ENCODE measurements around the gene TMEM134.
"Not testable (repeated sequence)": the region's sequence is repeated elsewhere in the genome, so short reads cannot be mapped to it uniquely, and the experiment has no call there.

TMEM134 gene

DNA sequence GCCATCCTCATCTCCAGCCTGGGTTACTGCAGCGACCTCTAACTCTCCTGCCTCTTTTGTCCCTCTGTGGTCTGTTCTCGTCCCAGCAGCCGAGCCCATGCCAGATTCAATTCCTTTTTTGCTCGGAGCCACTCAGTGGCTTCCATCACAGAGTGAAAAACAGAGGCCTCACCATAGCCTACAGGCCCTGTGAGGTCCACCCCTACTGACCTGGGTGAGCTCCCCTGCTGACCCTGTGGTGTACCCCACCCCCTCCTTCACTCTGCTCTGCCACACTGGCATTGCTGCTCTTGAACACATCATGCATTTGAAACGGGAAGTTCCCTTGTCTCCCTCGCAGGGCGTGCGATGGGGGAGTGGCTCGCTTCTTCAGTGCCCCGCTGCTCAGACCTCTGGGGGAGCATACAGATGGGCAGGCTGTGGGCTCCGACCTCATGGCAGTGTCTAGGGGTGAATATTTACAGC lies 15.8 kb upstream of the TMEM134 start:
- peak; percentile 59 for DNase-seq

DNA sequence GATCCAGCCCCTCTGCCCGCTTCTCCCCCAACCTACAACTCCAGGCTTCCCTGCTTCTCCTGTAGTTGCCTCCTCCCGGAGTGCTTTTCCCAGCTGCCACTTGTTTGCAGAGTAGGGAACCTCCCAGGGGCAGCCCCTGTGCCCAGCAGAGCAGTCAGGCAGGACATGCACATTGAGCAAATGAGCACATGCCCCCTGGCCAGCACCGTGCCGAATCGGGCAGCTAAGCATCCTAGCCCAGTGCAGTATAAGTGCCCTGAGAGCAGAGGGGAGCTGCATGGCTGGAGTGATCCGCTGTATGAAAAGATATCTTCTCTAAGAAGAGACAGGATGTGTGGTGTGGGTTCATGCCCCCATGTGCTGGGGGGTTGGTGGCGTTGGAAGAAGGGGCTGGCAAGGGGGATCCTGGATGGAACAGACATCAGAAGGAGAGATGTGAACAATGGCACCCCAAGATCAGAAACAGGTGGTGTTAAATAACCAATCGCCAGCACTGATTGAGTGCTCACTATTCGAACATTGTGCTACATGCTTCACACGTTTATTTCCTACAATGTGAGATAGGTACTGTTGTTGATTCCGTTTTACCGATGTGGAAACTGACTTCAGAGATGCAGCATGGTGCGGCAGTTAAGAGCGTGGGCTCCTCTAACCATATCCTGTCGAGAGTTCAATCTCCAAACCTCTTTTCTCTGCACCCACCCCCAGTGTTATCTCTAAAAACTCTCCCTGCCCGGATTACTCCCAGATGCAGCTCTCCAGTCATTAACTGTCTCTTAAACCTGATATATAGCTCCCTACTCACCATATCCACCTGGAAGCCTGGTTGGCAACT lies 15.0 kb upstream of the TMEM134 start:
- DNase-seq: no peak

- DNase-seq: peak; percentile 99
These were observed 14.1 kb upstream of the TMEM134 start, which contains the start of gene AIP for GRCh38 chr11:67482827-67483798. Gene AIP, plus strand, starts transcription at chr11:67483026. Its CDS starts 133 bp downstream, at chr11:67483159.

- DNase-seq: peak; percentile 80
These were observed 13.3 kb upstream of the TMEM134 start for GRCh38 chr11:67482275-67482826.

DNA sequence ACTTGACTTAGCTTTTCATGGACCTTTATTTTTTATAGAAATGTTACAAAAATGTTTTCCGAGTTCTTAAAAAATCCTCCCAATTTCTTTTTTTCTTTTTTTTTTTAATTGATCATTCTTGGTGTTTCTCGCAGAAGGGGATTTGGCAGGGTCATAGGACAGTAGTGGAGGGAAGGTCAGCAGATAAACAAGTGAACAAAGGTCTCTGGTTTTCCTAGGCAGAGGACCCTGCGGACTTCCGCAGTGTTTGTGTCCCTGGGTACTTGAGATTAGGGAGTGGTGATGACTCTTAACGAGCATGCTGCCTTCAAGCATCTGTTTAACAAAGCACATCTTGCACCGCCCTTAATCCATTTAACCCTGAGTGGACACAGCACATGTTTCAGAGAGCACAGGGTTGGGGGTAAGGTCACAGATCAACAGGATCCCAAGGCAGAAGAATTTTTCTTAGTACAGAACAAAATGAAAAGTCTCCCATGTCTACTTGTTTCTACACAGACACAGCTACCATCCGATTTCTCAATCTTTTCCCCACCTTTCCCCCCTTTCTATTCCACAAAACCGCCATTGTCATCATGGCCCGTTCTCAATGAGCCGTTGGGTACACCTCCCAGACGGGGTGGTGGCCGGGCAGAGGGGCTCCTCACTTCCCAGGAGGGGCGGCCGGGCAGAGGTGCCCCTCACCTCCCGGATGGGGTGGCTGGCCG lies 8.4 kb upstream of the TMEM134 start:
- DNase-seq: not testable (repeated sequence)

- not testable (repeated sequence) for DNase-seq
These were observed 7.6 kb upstream of the TMEM134 start for GRCh38 chr11:67476692-67477091.

DNA sequence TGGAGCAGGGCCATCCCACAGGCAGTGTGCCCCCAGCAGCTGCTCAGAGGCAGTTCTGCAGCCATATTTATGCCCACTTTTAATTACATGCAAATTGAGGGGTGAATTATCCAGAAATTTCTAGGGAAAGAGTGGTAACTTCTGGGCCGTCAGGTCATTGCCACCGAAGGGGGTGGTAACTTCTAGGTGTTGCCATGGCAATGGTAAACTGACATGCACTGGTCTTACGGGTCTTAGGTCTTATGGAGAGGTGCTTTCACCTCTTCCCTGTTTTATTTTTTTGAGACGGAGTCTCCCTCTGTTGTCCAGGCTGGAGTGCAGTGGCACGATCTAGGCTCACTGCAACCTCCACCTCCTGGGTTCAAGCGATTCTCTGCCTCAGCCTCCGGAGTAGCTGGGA lies 3.8 kb upstream of the TMEM134 start:
- DNase-seq: no peak

DNA sequence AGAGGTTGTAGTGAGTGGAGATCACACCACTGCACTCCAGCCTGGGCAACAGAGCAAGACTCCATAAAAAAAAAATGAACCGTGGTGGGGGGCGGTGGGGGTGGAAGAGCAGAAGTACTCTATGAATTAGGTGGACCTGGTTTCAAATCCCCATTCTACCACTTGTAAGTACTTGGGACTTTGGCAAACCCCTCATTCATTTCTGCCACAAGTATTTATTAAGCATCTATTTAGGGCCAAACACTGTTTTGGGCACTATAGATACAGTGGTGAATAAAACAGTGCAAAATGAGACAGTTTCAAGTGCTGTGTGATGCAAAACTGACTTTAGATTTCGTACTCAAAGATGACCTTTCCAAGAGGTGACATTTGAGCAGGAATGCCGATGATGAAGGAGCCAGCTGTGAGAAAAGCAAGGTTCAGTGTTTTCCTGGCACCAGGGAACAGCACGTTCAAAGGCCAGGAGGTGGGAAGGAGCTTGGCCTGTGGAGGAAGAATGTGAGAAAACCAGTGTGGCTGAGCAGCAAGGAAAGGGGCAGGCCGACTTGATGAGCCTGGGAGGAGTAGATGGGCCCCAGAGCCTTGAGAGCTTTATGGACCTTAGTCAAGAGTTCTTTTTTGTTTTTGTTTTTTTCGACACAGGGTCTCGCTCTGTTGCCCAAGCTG lies 1.4 kb upstream of the TMEM134 start:
- DNase-seq: no peak

- no peak for DNase-seq
These were observed 409 bp upstream of the TMEM134 start for GRCh38 chr11:67469508-67469811.

DNA sequence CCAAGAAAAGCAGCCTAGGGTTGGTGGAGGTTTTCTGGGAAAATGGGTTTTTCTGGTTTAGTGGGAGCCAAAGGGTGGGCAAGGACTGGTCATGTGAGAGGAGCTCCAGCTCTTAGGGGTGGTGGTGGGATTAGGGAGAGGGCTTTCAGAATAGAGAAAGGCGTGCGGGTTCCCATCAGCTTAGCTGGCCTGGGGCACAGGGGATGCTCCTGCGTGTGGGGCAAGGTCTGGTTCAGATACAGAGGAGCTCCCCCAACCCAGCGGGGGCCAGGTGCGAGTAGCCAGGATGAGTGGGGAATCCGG lies 644 bp downstream of the TMEM134 start:
- no peak for DNase-seq

DNA sequence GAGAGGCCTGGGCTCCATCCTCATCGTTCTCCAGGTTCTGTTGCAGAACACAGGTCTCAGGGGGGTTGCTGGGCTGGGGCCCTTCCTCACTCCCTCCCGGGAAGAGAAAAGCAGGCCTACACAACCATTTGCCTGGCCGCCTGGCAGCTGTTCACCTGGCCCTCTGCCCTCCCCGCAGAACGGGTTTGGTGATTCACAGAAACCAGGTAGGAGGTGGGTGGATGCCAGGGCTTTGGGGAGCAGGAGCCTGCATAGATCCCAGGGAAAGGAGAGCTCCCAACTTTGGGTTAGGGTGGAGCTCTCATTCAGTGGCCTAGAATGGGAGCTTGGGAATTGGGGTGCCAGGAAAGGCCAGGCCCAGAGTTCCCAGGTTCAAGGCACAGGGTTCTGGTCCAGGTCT lies 995 bp downstream of the TMEM134 start:
- no peak for DNase-seq

DNA sequence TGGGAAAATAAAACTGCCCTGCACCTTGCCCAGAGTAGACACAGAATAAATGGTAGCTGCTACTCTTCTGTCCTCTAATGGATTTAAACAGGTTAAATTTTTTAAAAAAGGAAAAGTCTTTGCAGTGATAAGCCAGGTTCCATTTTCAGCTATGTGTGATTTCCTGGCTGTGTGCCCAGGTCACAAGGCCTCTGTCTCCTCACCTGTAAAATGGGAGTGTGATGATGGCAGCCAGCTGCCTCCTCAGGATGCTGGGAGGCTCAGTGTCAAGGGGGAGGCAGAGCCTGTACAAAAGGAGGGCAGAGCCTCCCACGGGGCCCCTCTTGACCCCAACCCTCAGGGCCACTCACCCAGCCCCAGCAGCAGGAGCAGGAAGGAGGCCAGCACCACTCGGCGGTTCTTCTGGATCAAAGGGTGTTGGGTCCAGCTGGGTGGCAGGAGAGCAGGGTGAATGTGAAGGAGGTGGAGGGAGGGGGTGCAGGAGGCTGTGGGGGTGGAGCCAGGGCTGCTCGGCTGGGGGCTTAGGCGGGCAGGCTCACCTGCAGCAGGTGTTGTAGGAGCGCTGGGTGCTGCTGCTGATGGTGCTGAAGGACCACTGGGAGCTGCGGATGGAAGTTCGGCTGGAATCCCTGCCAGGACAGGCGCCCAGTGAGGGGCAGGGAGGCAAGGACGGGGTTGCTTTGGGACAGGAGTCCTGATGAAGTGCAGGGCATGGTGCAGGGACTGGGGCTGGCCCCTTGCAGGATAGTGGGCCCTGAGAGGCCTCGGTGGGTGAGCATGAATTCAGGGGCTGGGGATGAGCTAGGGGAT lies 1.9 kb downstream of the TMEM134 start:
- no peak for DNase-seq

- no peak for DNase-seq
These were observed 2.7 kb downstream of the TMEM134 start for GRCh38 chr11:67466367-67466766.

GRCh38 chr11:67465530-67465929 lies 3.5 kb downstream of the TMEM134 start:
- DNase-seq: not testable (repeated sequence)

GRCh38 chr11:67465189-67465510 lies 3.9 kb downstream of the TMEM134 start:
- DNase-seq: no peak

DNA sequence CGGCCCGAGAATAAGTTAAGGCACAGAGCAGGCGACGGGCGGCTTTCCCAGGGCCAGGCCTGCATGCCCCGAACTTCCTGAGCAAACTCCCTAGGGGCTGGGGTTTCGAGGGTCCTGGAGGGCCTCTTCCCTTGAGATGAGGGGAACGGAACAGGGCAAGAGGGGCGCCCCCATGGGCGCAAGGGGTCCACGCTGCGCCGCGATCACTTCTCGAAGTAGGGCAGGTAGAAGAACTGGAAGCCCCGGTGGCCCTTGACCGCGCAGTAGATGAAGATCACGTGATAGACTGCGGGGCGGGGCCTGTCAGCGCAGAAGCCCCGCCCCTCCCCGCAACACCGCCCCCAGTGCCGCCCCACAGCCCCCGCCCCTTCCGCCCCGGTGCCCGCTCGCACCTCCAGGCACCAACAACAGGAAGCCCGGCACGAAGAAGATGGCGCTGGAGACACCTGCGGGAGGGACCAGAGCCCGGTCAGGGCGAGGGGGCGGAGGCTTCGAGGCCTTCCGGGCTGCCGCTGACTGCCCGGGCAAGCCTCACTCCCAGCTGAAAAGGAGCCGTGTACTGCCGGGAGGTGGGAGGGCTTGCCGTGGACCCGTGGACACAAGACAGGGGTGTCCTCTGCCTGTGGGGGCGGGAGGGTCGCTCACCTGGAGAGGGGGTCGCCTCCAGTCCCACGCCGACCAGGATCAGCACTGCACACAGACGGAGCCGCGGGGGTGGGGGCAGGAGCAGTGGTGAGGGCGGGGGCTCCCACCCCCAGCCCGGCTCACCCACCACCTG lies 4.5 kb downstream of the TMEM134 start:
- peak; percentile 84 for DNase-seq

DNA sequence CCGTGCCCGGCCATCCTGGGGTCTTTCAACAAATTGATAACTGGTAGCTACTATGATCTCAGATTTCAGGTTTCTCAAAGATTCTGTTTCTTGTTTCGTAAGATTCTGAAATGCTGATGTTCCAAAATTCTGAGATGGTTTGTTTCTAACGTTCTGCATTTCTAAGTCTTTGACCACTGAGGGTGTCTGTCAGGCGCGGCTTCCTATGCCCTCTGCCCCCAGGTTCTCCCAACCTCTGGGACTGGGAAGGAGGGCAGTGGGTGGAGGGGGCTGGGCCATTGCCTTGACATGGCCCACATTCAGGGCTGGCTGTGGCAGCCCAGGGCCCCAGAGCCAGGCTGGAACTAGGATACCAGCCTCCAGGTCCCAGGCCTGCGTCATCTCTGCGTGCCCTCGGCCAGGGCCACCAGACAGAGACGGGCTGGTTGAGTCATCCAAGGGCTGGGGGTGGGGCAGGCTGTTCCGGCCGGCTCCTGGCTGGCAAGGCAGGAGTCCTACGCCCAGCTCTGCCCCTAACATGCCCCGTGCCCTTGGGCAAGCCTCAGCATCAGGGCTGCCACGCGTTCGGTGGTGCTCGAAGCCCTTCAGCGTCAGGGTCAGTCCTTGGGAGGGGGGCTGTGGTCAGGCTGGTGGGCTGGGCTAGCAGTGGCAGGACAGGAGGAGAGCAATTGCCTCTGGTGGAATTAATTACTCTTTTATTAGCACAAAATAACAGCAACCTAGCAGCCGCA lies 5.2 kb downstream of the TMEM134 start:
- DNase-seq: peak; percentile 88

DNA sequence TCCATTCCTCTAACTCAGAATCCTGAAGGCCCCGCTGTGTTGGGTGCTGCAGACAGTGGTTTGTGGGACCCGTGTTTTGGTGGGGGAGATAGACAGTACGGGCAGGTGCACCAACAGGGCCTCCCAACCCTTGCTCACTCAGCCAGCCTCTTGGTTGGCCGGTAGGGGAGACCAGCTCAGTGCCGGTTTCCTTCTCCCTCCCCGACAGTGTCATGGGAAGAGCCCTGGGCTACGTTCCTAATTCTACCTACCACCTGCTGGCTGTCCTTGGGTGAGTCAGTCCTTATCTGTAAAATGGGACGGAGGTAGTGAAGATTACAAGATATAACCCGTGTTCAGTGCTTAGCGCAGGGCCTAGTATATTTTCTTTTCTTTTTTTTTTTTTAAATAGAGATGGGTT lies 5.9 kb downstream of the TMEM134 start:
- DNase-seq: no peak

DNA sequence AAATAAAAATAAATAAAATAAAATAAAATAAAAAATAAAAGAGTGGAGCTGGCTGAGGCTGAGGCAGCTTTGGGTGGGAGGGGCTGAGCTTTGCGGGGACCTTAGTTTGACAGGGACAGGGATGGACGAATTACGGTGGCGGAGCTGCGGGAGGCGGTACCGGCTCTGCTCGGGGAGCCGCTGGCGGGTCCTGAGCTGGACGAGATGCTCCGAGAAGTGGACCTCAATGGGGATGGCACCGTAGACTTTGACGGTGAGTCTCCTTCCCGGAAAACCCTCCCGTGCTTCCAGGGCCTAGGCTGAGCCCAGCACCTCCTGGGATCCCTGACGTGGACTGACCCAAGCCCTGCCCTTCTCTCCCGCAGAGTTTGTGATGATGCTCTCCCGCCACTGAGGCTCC lies 10.8 kb downstream of the TMEM134 start:
- DNase-seq: no peak

GRCh38 chr11:67457453-67457852 lies 11.6 kb downstream of the TMEM134 start:
- DNase-seq: no peak

Data from inflammatory macrophage treated with lipopolysaccharide for 4 hours (primary cell).